Peyer's patch (tissue), 4 donors: ENCODE measurements around the gene AIG1. TPM values are rescaled to one million over a fixed set of nuclear protein-coding genes. Genes with fewer than 3 reads are reported as not detected.

ENCODE experiments used
- DNase-seq, 3 donors: peaks; one replicate each; pipeline ENCODE4 v3.0.0-alpha.2; 2017 to 2019
- H3K27ac ChIP-seq, 4 donors: fragments of 200-600 bp; sonication (generic); one replicate each; pipeline ENCODE4 v1.5.1; 2016 to 2019
- H3K27me3 ChIP-seq, 2 donors: fragments of 200-600 bp; sonication (generic); one replicate each; pipeline ENCODE4 v1.5.1; 2019
- H3K36me3 ChIP-seq, 3 donors: fragments of 200-600 bp; sonication (generic); one replicate each; pipeline ENCODE4 v1.5.1; 2016 to 2019
- H3K4me1 ChIP-seq, 4 donors: fragments of 200-600 bp; sonication (generic); one replicate each; pipeline ENCODE4 v1.5.1; 2016 to 2019
- H3K4me3 ChIP-seq, 4 donors: fragments of 200-600 bp; sonication (generic); 1 replicate in 3 of 4; 2 replicates in 1 of 4; pipeline ENCODE4 v1.5.1; 2016 to 2019; ENCODE audit warnings: mild to moderate bottlenecking in 1 of 4
- H3K9me3 ChIP-seq, 4 donors: fragments of 200-600 bp; sonication (generic); one replicate each; pipeline ENCODE4 v1.5.1; 2016 to 2019; ENCODE audit warnings: mild to moderate bottlenecking in 1 of 4
- CTCF ChIP-seq, 6 experiments: fragments of 450-650 bp in 4 of 6; fragments of 200-600 bp in 2 of 6; sonication (generic) in 1 of 6; IDR thresholded peaks; one replicate each; pipeline ENCODE4 v1.5.1; 2017 to 2019; ENCODE audit warnings: antibody characterized with exemption in 6 of 6, mild to moderate bottlenecking in 3 of 6, moderate library complexity in 1 of 6
- POLR2A ChIP-seq, 2 donors: fragments of 450-650 bp; IDR thresholded peaks; one replicate each; pipeline ENCODE4 v1.5.1; 2017; ENCODE audit warnings: antibody characterized with exemption in 2 of 2, mild to moderate bottlenecking in 2 of 2, moderate library complexity in 2 of 2
- total RNA-seq, 4 donors: library from RNA; depleted of rRNA; stranded (reverse); fragments of >200 nt; gene quantifications; one replicate each; pipeline ENCODE4 v1.1.0, GENCODE V29; 2016

Gene AIG1
- total RNA-seq, 4 donors from 2014 or later = 9.1 to 133 (median 84.9) TPM

GRCh38 chr6:143097224-143097795, 36.6 kb downstream of the AIG1 start:
- Histone ChIP-seq H3K4me1 (peaks cover 0 to 3% (median 0%) of the 10 kb centered on the region in 4 donors), H3K27me3 (no peaks in the 10 kb centered on the region), H3K27ac (peak overlapping the region in 1 of 4 donors; percentile 28), H3K4me3 (no peak overlapping the region), H3K9me3 (no peaks in the 10 kb centered on the region), H3K36me3 (no peaks in the 10 kb centered on the region)
- no peak for TF ChIP-seq POLR2A (IDR thresholded peaks at IDR 0.05)
- TF ChIP-seq CTCF (IDR thresholded peaks at IDR 0.05) = no peak
- no peak for DNase-seq

GRCh38 chr6:143098054-143098671, 37.5 kb downstream of the AIG1 start:
- no peaks in the 10 kb centered on the region for H3K36me3 ChIP-seq
- no peak for DNase-seq
- peaks cover 0 to 3% (median 0%) of the 10 kb centered on the region in 4 donors for H3K4me1 ChIP-seq
- no peak overlapping the region for H3K27ac ChIP-seq
- no peak for TF ChIP-seq POLR2A (IDR thresholded peaks at IDR 0.05)
- no peak overlapping the region for H3K4me3 ChIP-seq
- H3K9me3 ChIP-seq = no peaks in the 10 kb centered on the region
- no peaks in the 10 kb centered on the region for H3K27me3 ChIP-seq

- H3K4me3 ChIP-seq = no peak overlapping the region
- no peaks in the 10 kb centered on the region for H3K27me3 ChIP-seq
- DNase-seq = no peak
- H3K9me3 ChIP-seq = no peaks in the 10 kb centered on the region
- peaks cover 0 to 3% (median 0%) of the 10 kb centered on the region in 4 donors for H3K4me1 ChIP-seq
- no peaks in the 10 kb centered on the region for H3K36me3 ChIP-seq
- no peak overlapping the region for H3K27ac ChIP-seq
- TF ChIP-seq POLR2A (IDR thresholded peaks at IDR 0.05) (no peak), CTCF (IDR thresholded peaks at IDR 0.05) (no peak)
Measured at GRCh38 chr6:143099647-143100046, 39.0 kb downstream of the AIG1 start.

GRCh38 chr6:143100429-143100828, 39.7 kb downstream of the AIG1 start:
- Histone ChIP-seq H3K27me3 (no peaks in the 10 kb centered on the region), H3K4me1 (peaks cover 0 to 3% (median 0%) of the 10 kb centered on the region in 4 donors), H3K36me3 (no peaks in the 10 kb centered on the region), H3K9me3 (no peaks in the 10 kb centered on the region), H3K4me3 (no peak overlapping the region), H3K27ac (no peak overlapping the region)
- DNase-seq = no peak
- no peak for TF ChIP-seq POLR2A (IDR thresholded peaks at IDR 0.05)
- TF ChIP-seq CTCF (IDR thresholded peaks at IDR 0.05) = no peak

GRCh38 chr6:143103916-143104315, 43.2 kb downstream of the AIG1 start:
- TF ChIP-seq CTCF (IDR thresholded peaks at IDR 0.05) (no peak), POLR2A (IDR thresholded peaks at IDR 0.05) (no peak)
- Histone ChIP-seq H3K27me3 (no peaks in the 10 kb centered on the region), H3K4me1 (no peaks in the 10 kb centered on the region), H3K9me3 (no peaks in the 10 kb centered on the region), H3K27ac (no peak overlapping the region), H3K4me3 (no peak overlapping the region), H3K36me3 (no peaks in the 10 kb centered on the region)
- no peak for DNase-seq

GRCh38 chr6:143107440-143107839, 46.8 kb downstream of the AIG1 start:
- TF ChIP-seq CTCF (IDR thresholded peaks at IDR 0.05) (no peak), POLR2A (IDR thresholded peaks at IDR 0.05) (no peak)
- Histone ChIP-seq H3K27ac (no peak overlapping the region), H3K27me3 (no peaks in the 10 kb centered on the region), H3K36me3 (no peaks in the 10 kb centered on the region), H3K4me1 (no peaks in the 10 kb centered on the region), H3K9me3 (no peaks in the 10 kb centered on the region), H3K4me3 (no peak overlapping the region)
- no peak for DNase-seq
